GM12892 (cell line): ENCODE data around the gene CYP2C18.

Experiments used
- POLR2A ChIP-seq: IDR thresholded peaks from 2 replicates; pipeline ENCODE4 v1.6.1; 2011; ENCODE audit warnings: low read depth, low read length, control low read depth
- POLR2AphosphoS5 ChIP-seq: IDR thresholded peaks from 2 replicates; pipeline ENCODE4 v1.6.1; 2011; ENCODE audit warnings: low read depth, low read length, control low read depth
- TAF1 ChIP-seq: IDR thresholded peaks from 2 replicates; pipeline ENCODE4 v1.6.1; 2011; ENCODE audit warnings: low read depth, mild to moderate bottlenecking, control low read depth, low read length, borderline replicate concordance

- TF ChIP-seq POLR2A (no peak), TAF1 (no peak), POLR2AphosphoS5 (no peak)
Measured at GRCh38 chr10:94676496-94676895, 7.0 kb upstream of the CYP2C18 start.
